ENCODE data around the gene THSD7B.
A peak's percentile ranks its signal among the peaks of the same experiment; 100 is the strongest.
"Not testable (repeated sequence)": the region's sequence is repeated elsewhere in the genome, so short reads cannot be mapped to it uniquely, and the experiment has no call there.

Gene THSD7B

GRCh38 chr2:137638932-137639331 is 873.6 kb downstream of the THSD7B start:
- DNase-seq: no peak

- DNase-seq: no peak
Observed at GRCh38 chr2:137644731-137645130, 879.4 kb downstream of the THSD7B start.

- DNase-seq: no peak
Observed at GRCh38 chr2:137654046-137654445, 888.7 kb downstream of the THSD7B start.

GRCh38 chr2:137655814-137656213 is 890.5 kb downstream of the THSD7B start:
- DNase-seq: no peak

GRCh38 chr2:137658433-137658832 is 893.1 kb downstream of the THSD7B start:
- no peak for DNase-seq

- peak; percentile 72 for DNase-seq
Observed at GRCh38 chr2:137659616-137660015, 894.3 kb downstream of the THSD7B start.

- no peak for DNase-seq
Observed at GRCh38 chr2:137670111-137670510, 904.8 kb downstream of the THSD7B start.

GRCh38 chr2:137672989-137673552 is 907.7 kb downstream of the THSD7B start:
- no peak for DNase-seq

GRCh38 chr2:137674991-137675390 is 909.6 kb downstream of the THSD7B start:
- no peak for DNase-seq

- peak; percentile 12 for DNase-seq
Observed at GRCh38 chr2:137675584-137676327, 910.4 kb downstream of the THSD7B start.

- DNase-seq: no peak
Observed at GRCh38 chr2:137676346-137676745, 911.0 kb downstream of the THSD7B start.

- peak; percentile 2 for DNase-seq
Observed at GRCh38 chr2:137677466-137677865, 912.1 kb downstream of the THSD7B start.

- no peak for DNase-seq
Observed at GRCh38 chr2:137689549-137689948, 924.2 kb downstream of the THSD7B start.

GRCh38 chr2:137693534-137693933 is 928.2 kb downstream of the THSD7B start:
- no peak for DNase-seq

- no peak for DNase-seq
Observed at GRCh38 chr2:137696916-137697315, 931.6 kb downstream of the THSD7B start.

- DNase-seq: not testable (repeated sequence)
Observed at GRCh38 chr2:137700250-137700649, 934.9 kb downstream of the THSD7B start.

GRCh38 chr2:137700681-137701080 is 935.3 kb downstream of the THSD7B start:
- no peak for DNase-seq

- no peak for DNase-seq
Observed at GRCh38 chr2:137705296-137705695, 940.0 kb downstream of the THSD7B start.

GRCh38 chr2:137706786-137707613 is 941.7 kb downstream of the THSD7B start:
- peak; percentile 7 for DNase-seq

- no peak for DNase-seq
Observed at GRCh38 chr2:137708311-137708710, 943.0 kb downstream of the THSD7B start.

GRCh38 chr2:137715731-137716191 is 950.4 kb downstream of the THSD7B start:
- no peak for DNase-seq

GRCh38 chr2:137718786-137719185 is 953.4 kb downstream of the THSD7B start:
- DNase-seq: no peak

GRCh38 chr2:137721733-137722132 is 956.4 kb downstream of the THSD7B start:
- DNase-seq: no peak

GRCh38 chr2:137724912-137725311 is 959.6 kb downstream of the THSD7B start:
- DNase-seq: no peak

All from NCI-H69 (cell line).